Prostate gland (tissue), 2 donors: ENCODE measurements around the gene SUPT20HL1.

Source experiments
- POLR2A ChIP-seq: fragments of 450-650 bp; IDR thresholded peaks from one replicate; pipeline ENCODE4 v1.6.1; 2016; ENCODE audit warnings: antibody characterized with exemption, mild to moderate bottlenecking
- POLR2AphosphoS5 ChIP-seq: sonication (generic); formaldehyde crosslinking; IDR thresholded peaks from one replicate; pipeline ENCODE4 v1.6.1; 2017; ENCODE audit warnings: antibody characterized with exemption
- TF ChIP-seq, protein P1 (sequence below), 4 experiments: fragments of 200-600 bp in 2 of 4; fragments of 450-650 bp in 2 of 4; sonication (generic) in 2 of 4; IDR thresholded peaks; 1 replicate in 3 of 4; 2 replicates in 1 of 4; pipeline ENCODE4 v1.5.1; 2016 to 2019; ENCODE audit warnings: antibody characterized with exemption in 4 of 4, mild to moderate bottlenecking in 2 of 4, moderate library complexity in 2 of 4

DNA sequence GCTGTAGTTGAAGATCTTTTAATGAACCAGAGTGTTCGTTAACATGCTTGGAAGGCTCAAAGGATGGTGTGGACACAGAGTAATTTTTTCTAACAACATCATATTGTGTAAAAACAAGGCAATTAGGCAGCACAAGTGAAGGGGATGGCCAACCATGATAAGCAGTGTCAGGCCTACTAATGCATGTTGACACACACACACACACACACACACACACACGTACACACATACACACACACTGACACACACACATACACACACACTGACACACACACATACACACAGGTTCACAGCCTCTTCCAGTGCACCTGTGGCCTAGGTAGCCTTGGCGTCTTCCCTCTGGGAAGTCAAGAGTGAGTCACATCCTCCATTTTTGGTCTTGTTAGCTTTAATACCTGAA, at the start of gene SUPT20HL1:
- TF ChIP-seq, protein P1, sequence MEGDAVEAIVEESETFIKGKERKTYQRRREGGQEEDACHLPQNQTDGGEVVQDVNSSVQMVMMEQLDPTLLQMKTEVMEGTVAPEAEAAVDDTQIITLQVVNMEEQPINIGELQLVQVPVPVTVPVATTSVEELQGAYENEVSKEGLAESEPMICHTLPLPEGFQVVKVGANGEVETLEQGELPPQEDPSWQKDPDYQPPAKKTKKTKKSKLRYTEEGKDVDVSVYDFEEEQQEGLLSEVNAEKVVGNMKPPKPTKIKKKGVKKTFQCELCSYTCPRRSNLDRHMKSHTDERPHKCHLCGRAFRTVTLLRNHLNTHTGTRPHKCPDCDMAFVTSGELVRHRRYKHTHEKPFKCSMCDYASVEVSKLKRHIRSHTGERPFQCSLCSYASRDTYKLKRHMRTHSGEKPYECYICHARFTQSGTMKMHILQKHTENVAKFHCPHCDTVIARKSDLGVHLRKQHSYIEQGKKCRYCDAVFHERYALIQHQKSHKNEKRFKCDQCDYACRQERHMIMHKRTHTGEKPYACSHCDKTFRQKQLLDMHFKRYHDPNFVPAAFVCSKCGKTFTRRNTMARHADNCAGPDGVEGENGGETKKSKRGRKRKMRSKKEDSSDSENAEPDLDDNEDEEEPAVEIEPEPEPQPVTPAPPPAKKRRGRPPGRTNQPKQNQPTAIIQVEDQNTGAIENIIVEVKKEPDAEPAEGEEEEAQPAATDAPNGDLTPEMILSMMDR (IDR thresholded peaks at IDR 0.05): no peak
- TF ChIP-seq POLR2A: no peak
- no peak for TF ChIP-seq POLR2AphosphoS5
